NCI-H2196 (cell line): ENCODE measurements around the gene TIAM1.
A peak's percentile ranks its signal among the peaks of the same experiment; 100 is the strongest.

ENCODE experiments used
- DNase-seq: peaks from one replicate; lab custom pipeline; 2025; ENCODE audit not compliant: unreplicated experiment; lab: John Stamatoyannopoulos, UW

The TIAM1 gene

DNA sequence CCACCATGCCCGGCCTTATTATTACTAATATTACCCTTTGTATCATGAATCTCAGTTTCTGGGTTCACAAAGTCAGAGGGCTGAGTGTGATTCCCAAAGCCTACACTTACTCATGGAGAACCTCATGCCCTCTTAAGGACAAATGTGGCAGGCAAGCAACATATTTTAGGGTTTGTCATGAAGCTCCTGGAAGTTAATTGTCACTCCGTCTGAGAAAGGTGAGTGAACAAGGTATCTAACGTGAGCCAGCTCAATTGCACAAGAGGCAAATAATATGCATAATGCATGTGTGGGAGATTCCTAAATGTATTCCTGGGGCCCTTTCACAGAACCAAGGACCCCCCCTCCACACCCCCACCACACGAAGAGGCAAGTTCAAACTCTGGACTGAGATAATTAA is 10.1 kb upstream of the TIAM1 start:
- peak; percentile 29 for DNase-seq

DNA sequence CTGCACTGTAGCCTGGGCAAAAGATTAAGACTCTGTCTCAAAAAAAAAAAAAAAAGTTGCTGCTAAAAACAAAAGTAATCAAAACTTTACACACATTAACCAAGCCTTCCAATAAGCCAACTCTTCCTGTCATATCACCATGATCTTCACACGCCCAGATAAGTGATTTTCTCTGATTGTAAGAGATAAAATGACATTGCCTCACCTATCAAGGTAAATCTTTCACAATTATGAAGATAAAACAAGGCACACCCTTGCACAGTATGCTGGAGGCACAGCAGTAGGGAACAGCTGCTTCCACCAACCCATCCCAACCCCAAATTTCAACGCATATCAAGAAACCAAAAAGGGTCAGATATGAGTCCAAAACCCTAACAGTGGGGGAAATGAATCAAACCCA is 8.8 kb upstream of the TIAM1 start:
- no peak for DNase-seq

DNA sequence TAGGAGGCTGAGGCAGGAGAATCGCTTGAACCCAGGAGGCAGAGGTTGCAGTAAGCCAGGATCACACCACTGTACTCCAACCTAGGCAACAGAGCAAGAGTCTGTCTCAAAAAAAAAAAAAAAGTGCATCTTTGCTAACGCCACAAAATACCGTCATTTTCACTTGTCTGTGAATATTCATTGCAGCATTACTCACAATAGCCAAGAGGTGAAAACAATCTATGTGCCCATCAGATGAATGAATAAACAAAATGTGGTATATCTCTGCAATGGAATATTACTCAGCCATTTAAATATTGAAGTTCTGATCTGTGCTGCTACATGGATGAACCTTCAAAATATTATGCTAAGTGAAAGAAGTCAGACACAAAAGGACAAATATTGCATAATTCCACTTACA is 7.9 kb upstream of the TIAM1 start:
- DNase-seq, result no peak

DNA sequence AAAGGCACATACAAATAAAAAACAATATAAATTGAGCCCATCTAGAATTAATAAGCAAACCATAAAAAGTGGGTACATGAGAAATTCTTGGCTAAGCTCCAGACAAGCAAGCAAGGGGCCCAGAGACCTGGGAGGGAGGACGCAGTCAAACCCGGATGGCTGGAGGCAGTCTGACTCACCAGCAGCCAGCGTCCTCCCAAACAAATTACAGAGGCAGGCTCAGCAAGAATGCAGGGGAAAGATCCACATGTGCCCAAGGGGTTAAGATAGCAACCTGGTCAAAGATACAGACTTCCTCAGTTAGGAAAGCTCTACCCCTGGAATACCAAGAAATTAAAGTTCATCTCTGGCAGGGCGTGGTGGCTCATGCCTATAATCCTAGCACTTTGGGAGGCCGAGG is 7.4 kb upstream of the TIAM1 start:
- no peak for DNase-seq

DNA sequence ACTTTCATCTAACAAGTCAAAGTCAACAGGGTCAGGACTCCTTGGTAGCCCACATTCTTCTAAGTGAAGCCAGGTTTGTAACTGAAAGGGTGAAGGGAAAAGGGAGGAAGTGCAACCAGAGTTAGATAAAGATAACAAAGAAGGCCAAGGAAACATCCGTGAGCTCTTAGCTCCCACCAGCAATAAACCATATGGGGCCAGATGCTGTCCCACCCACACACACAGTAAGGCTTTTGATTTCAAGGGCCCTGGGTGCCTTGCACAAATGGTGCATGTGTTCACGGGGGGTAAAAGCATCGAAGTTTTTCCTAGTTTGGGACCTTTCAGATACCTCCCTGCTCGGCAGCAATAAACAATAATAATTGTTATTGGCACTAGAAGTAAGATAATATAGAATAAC is 5.1 kb upstream of the TIAM1 start:
- no peak for DNase-seq

DNA sequence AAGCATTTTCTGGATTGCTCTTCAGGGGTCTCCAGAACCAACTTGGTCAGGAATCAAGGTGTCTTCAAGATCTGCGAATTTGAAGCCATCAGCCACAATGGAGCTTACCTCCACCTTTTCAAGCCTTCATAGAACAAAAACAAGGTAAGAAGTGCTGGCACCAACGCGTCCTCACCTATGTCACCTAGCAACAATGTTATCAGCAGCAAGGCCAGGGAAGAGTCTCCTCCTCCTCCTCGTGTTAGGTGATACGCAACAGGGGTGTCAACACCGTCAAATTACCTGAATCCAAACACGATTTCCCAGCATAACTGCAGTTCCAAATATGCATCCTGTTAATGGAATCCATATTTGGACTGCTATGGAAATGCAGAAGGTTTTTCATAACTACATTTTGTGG is 4.1 kb upstream of the TIAM1 start:
- DNase-seq, result no peak

DNA sequence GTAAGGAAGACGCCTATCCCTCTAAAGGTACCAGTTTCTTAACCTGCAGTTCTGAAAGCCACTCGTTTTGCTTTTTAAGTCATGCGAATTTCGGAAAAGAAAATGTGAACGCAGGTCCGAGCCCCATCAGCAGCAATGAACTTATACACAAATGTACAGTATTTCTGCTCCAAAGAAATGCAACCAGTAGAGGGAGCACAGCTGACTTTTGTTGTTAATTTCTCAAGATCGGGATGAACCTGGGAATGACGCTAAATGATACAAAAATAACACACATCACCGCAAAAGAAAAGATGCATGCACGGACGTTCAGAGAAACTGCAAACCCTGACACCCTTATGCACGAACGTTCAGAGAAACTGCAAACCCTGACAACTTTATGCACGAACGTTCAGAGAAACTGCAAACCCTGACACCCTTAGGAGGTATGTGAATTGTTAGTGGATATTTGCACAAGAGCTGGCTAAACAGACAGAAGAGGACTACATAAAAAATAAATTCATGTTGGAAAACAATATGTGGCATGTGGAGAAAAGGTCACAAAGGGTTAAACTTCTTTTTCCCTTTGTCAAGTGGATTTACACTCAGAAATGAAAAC is 3.5 kb upstream of the TIAM1 start:
- peak; percentile 15 for DNase-seq

DNA sequence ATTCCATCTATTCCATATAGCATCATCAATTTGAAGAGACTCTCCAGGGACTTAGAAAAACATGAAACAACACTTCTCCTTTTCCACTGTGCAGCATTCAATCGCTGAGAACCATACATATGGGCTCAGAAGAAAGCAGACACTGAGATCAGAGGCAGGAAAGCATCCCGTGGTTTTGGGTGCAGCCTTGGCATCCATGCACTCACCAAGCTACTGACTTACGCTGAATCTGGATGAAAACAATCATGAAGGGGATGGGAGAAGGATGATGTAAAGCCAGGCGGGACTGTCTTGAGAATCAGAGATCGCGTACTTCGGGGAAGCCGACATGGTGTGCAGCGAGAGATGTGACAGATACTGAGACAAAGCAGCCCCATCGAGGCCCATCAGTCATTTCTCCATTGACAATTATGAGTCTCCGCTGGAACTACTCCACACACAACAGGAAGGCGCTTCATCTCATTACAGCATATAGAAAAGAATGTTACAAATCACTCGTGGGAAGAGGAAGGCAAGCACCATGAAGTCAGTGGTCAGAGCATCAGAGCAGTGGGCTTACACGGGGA is 2.3 kb upstream of the TIAM1 start:
- DNase-seq, result no peak

DNA sequence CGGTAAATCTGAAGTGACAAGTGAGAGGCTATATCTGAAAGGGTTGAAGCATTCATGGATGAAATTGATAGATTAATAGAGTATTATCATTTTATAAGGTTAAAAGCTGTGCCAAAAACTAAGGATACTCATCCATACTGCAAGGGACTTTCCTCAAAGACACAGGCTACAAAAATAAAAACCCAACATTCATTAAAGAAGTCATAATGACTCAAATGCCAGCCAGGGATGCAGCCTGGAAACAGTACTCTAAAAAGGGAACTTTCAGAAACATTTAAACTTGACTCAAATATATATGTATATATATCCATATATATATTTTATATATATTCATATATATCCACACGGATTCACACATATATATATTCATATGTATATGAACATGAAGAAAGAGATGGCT is 1.1 kb upstream of the TIAM1 start:
- DNase-seq, result no peak

DNA sequence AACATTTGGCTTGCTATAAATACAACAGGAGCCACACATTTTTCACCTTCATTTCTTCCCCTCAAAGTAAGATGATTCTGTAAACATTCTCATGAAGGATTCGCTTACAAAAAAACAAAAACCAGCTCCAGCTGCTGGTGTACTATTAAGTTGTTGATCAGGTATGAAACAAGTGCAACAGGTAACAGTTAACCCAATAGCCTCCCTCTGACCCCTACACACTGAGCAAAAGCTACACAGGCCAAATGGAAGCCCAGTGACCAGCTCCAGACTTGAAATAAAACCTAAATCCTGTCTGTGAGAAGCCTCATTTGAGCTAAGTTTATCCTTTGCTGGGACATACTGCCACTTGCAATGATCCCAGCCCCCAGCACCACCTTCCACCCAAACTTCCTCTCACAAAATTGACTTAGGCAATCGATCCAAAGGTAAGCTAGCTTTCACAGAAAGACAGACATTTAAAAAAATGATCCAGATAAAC is 991 bp downstream of the TIAM1 start:
- DNase-seq, result no peak

DNA sequence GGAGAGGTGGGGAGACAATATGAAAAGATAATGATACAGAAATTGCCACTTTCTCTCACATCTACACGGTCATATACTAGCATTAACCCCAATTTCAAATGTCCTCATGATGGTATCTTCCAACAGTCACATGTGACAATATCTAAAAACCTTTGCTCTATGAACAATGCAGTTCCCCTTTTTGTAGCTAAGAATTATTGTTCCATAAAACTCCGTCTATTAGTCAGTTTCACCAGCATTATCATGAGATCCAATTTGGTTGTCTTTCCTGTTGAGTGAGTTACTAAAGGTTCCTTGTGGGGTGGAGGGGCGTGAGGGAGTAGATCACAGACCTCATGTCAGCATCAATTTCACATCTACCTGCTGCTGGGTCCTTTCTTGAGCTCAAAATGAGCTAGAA is 1.7 kb downstream of the TIAM1 start:
- no peak for DNase-seq

DNA sequence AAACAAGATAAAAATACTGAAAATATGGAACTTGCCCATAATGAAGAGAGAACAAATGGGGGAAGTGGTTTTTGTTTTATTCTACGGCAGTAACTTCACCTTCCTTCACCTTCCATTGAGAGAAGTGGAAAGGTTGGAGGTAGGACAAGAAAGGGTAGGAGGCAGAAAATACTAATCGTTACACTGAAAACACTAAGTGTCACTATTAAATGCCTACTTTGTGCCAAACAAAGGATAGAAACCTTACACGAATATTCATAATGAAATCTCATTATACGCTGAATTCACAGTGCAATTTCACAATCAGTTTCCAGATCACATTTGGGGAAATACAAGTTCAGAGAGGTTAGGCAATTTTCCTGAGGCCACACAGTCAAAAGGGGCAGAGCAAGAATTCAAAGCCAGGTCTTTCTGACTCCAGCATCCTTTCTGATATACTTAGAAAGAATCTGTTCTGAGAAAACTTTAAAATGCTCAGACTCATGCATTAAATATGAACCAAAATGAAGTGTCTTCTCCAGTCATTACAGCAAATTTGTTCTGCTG is 3.0 kb downstream of the TIAM1 start:
- DNase-seq, result no peak

DNA sequence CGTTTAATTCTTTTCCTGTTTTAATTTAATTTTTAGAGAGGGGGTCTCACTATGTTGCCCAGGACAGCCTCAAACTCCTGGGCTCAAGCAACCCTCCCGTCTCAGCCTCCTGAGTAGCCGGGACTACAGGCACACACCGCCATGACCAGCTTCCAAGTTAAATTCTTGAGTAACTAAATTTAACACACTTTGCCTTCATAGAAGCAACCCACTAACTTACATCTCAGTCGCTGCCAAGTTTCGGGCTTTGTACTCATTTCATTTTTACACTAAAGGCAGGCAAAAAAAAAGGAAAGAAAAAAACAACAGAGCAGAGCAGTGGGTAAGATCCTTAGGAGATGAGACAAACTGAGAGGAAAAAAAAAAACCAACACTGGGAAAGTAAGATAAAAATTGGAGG is 3.5 kb downstream of the TIAM1 start:
- DNase-seq, result no peak

DNA sequence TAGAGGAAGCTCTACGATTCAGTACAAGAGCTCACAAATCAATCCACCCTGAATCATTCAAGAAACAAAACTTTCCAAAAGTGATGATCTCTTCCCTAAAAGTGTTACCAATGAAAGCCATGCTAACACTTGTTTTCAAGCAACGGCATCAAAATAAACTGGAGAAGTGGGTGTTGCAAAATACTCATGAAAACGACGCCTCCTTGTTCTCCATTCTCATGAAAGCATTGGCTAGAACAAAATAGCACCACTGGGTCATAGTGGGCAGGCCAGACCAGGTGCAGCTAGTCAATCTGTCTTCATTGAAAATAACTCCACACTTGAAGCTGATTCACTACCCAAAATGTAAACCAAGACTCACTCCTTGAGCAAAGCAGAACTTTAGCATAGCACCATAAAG is 4.3 kb downstream of the TIAM1 start:
- DNase-seq, result no peak

DNA sequence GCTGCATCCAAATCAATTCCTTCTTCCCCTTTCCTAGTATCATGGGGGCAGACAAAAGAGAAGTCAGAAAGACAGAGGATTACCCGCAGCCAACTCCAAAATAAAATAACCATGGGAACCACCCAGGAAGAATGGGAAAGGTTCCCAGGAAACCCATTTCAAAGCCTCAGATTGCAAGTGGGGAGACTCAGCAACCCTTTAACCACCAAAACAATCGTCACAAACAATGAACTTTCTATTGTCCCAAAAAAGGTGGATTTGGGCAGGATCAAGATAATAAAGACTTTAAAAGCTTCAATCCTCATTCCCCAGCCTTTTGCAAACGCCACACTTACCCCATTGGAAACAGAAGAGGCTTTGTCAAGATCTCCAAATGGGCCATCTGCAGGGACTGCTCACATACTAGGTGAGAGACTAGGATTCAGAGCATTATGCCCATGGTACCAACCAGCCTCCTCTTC is 5.1 kb downstream of the TIAM1 start:
- no peak for DNase-seq

DNA sequence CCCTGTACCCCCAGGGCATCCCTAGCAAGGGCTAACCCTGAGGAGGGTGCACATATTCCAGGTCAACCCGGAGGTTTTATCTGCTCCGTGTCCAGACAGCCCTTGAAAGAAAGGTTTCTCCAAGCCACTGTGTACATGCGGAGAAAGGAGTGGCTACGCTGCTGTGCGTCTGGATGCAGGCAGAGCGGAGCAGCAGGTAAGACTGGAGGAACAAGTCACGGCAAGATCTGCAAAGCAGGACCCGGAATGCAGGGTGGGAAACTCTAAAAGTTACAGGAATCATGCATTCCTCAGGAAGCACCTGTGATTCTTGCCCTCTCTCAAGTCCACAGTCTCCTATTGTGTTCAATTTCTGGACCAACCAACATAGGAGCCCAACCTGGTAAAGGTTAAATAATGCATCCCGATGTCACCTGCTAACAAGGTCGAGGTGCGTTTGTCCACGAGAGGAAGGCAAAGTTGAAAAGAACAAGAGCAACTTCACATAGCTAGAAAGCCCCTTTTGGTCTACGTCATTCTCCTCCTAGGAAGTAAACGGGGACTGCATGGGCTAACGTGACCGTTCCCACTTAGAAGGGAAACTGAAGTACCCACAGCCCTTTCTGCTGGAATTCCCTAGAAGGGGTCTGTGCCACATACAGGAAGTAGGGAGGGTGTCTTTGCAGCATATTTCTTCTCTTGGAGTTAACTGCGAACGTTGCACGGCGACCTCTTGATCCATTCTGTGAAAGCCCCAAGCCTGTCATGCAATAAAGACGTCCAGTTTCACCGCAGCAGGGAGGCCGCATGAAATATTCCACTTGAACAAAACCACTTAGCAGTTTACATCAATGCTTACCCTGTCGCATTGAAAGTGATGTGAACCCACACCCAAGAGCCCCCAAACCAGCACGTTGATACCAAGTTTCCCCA is 5.8 kb downstream of the TIAM1 start:
- no peak for DNase-seq

DNA sequence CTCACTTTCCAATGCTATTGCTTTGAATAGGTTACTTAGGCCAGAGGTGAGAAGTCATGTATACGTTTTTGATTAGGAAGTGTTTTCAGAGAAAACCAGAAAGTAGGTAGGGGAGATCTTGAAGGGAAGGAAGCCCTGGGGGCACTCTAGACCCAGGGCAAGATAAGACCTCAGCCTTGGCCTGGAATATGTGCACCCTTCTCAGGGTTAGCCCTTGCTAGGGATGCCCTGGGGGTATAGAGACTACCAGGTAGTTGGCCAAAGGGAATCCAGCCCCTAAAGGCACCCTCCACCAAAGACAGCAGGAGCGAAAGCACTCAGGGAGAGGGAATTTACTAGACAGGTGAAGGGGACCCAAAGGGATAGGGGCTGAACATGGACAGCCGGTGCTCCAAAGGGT is 7.0 kb downstream of the TIAM1 start:
- DNase-seq, result no peak

DNA sequence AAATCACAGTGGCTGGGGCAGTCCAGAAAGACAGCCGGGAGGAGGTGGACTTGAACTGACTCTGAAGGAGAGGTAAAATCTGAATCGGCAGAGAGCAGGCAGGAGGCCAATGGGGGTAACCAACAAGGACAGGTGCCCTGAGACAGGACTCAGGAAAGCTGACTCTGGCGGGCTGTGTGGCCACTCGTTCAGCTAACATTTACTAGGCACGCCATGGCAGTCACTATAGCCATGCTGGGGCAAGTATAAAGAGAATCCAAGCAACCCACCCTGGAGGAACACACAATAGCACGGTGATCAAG is 7.4 kb downstream of the TIAM1 start:
- DNase-seq, result no peak

DNA sequence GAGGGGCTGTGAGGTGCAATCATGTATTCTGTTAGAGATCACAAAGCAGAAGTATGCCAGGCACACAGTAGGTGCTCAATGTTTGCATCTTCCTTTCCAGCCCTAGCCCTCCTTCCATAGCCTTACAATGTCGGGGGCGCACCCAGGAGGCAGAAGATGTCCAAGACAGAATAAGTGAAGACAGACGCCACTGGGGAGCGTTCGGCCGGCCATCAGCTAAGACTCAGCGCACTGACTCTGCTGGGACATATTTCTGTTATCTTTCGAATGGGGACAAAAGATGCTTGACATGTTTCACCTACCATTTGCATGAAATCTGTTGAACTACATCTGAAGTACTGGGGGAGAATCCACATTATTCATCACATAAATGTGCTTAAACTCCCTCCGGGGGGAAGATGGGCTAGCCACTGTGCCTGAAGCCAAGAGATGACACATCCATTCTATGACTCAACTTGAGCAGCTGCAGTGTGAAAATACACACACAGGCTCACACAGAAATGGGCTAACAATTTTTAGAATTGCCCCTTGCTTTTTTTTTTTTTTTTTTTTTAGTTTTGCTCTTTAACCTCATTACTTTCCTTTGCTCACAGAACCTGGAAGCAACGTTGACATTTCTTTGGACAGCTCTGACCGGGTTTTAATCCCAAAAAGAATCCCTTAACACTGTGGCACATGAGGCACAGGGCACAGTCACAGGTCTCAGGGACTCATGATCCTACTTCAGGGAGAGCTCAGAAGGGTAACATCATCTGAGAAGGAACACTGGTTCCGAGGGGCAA is 7.9 kb downstream of the TIAM1 start:
- no peak for DNase-seq

DNA sequence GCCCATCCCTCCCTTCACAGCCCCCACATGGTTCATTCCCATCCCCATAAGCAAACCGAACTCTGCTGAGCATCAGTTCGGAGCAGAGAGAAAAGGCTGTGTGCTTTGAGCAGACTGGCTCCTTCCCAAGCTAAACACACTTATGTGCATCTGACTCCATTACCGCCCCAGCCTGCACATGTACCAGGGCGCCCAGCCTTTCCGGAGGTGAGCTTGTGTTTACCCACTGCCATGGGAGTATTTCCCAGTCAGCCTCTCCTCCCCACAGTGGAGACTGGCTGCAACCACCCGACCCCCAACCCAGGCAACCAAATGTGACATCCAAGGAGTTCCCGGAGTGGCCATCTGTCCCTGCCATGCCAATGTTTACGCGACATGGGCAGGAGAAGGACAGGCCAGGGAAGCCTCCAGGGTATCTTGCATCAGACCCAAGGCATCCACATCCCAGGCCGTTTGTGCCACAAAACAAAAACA is 9.4 kb downstream of the TIAM1 start:
- DNase-seq, result peak; percentile 81

DNA sequence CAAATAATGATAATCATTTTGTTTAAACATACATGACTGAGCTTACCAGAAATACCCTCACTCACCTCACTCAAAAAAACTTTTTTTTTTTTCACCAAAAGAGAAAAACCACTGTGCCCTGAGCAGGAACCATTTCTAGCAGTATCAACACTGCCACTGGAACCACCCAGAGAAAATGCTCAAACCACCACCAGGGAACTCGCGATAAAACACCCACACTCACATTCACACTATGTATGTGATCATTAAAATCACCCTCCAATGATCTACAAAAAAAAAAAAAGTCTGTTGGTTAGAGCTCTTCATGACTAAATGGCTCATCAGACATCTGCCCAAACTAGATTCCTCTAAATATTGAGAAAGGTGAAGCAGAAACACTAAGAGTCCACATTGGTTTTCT is 11.5 kb downstream of the TIAM1 start:
- no peak for DNase-seq
